Measurements from ENCODE around the gene GNB4. TPM values are rescaled to one million over a fixed set of nuclear protein-coding genes. Genes with fewer than 3 reads are reported as not detected.

The GNB4 gene
- total and polyA plus RNA-seq, 2 donors (not counting 1 experiment from before 2014, with no cell fraction given) = 7.6 to 24.6 TPM

DNA sequence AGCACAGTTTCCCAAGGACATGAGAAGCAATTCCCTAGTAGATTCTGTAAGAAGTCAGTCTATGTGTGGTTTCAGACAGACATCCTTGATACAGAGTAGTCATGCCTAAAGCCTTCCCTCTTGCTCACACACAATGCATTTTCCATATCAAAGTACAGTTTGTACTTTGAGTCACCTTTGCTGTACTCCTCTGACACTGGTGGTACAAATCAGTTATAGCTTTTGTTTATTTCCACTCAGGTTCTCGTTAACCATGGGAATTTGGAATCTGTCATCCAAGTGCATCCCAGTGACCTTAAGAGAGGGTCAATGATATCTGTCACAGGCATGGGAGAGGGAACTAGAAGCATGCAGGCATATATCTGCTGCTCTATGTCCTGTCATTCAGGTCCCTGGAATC is 3.6 kb upstream of the GNB4 start:
- DNase-seq (no peak), ATAC-seq (ENCODE audit: low read depth) (no peak)
- WGBS (ENCODE audit: insufficient coverage) = 80% methylated on average over 1 of the region's 1 CpG
- Histone ChIP-seq H3K4me3 (ENCODE audit: control extremely low read depth in 1 of 5, extremely low read depth in 1 of 5, insufficient read depth in 1 of 5, low read depth in 2 of 5, low read length in 4 of 5) (no peak overlapping the region), H3K9me3 (ENCODE audit: control extremely low read depth in 1 of 3, control insufficient read depth in 2 of 3, insufficient read depth in 1 of 3, low read length in 2 of 3) (no peaks in the 10 kb centered on the region), H3K36me3 (replicated peaks in 1 of 2; ENCODE audit: control extremely low read depth in 1 of 2, control insufficient read depth in 1 of 2, extremely low read depth in 1 of 2, insufficient read depth in 2 of 2, low read length in 1 of 2) (no peaks in the 10 kb centered on the region), H3K4me1 (ENCODE audit: control insufficient read depth in 2 of 2, insufficient read depth in 2 of 2, low read length in 2 of 2) (peaks cover 6 to 11% of the 10 kb centered on the region in 2 donors), H3K9ac (ENCODE audit: low read length) (no peak overlapping the region), H3K4me2 (replicated peaks; ENCODE audit: low read depth, low read length, poor library complexity, severe bottlenecking) (no peak overlapping the region), H3K79me2 (ENCODE audit: control insufficient read depth, insufficient read depth, low read length) (peaks cover 9% of the 10 kb centered on the region), H2AFZ (ENCODE audit: insufficient read depth, low read depth, low read length, poor library complexity, severe bottlenecking) (no peak overlapping the region), H3K27me3 (replicated peaks in 1 of 4; ENCODE audit: control extremely low read depth in 1 of 4, control insufficient read depth in 3 of 4, insufficient read depth in 4 of 4, low read length in 3 of 4) (no peaks in the 10 kb centered on the region), H3K27ac (ENCODE audit: low read length in 2 of 2) (no peak overlapping the region), H4K20me1 (ENCODE audit: control insufficient read depth, insufficient read depth, low read length, poor library complexity, severe bottlenecking) (no peaks in the 10 kb centered on the region)
- Mint-ChIP-seq H3K27ac (no peak overlapping the region), H3K9me3 (ENCODE audit: insufficient read depth) (no peaks in the 10 kb centered on the region), H3K4me3 (no peak overlapping the region), H3K27me3 (no peaks in the 10 kb centered on the region), H3K4me1 (peaks cover 24% of the 10 kb centered on the region)
- intact Hi-C loops (cut with micrococcal nuclease) = loop anchor here (5.0 kb wide), 4 partner anchors 108 to 1147 kb away; partner anchors contain the start of genes MFN1, MRPL47, NDUFB5 and PIK3CA
- CTCF ChIA-PET = no interaction called here
- TF ChIP-seq EZH2 (IDR thresholded peaks at IDR 0.05; ENCODE audit: borderline replicate concordance, insufficient read depth, low read depth, low read length, poor library complexity, severe bottlenecking) = no peak
- TF ChIP-seq, protein P1, sequence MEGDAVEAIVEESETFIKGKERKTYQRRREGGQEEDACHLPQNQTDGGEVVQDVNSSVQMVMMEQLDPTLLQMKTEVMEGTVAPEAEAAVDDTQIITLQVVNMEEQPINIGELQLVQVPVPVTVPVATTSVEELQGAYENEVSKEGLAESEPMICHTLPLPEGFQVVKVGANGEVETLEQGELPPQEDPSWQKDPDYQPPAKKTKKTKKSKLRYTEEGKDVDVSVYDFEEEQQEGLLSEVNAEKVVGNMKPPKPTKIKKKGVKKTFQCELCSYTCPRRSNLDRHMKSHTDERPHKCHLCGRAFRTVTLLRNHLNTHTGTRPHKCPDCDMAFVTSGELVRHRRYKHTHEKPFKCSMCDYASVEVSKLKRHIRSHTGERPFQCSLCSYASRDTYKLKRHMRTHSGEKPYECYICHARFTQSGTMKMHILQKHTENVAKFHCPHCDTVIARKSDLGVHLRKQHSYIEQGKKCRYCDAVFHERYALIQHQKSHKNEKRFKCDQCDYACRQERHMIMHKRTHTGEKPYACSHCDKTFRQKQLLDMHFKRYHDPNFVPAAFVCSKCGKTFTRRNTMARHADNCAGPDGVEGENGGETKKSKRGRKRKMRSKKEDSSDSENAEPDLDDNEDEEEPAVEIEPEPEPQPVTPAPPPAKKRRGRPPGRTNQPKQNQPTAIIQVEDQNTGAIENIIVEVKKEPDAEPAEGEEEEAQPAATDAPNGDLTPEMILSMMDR (IDR thresholded peaks at IDR 0.05) = no peak
- POLR2A ChIA-PET = interaction anchor here (0.7 kb wide), 1 partner anchor 14 kb away, joined by 3 read pairs; no protein-coding TSS in a partner anchor

- Histone ChIP-seq H3K4me1 (ENCODE audit: control insufficient read depth in 2 of 2, insufficient read depth in 2 of 2, low read length in 2 of 2) (peaks cover 14 to 19% of the 10 kb centered on the region in 2 donors), H3K79me2 (ENCODE audit: control insufficient read depth, insufficient read depth, low read length) (peaks cover 18% of the 10 kb centered on the region), H3K4me3 (ENCODE audit: control extremely low read depth in 1 of 5, extremely low read depth in 1 of 5, insufficient read depth in 1 of 5, low read depth in 2 of 5, low read length in 4 of 5) (no peak overlapping the region), H3K36me3 (replicated peaks in 1 of 2; ENCODE audit: control extremely low read depth in 1 of 2, control insufficient read depth in 1 of 2, extremely low read depth in 1 of 2, insufficient read depth in 2 of 2, low read length in 1 of 2) (no peaks in the 10 kb centered on the region), H3K4me2 (replicated peaks; ENCODE audit: low read depth, low read length, poor library complexity, severe bottlenecking) (no peak overlapping the region), H4K20me1 (ENCODE audit: control insufficient read depth, insufficient read depth, low read length, poor library complexity, severe bottlenecking) (no peaks in the 10 kb centered on the region), H2AFZ (ENCODE audit: insufficient read depth, low read depth, low read length, poor library complexity, severe bottlenecking) (no peak overlapping the region), H3K9ac (ENCODE audit: low read length) (no peak overlapping the region), H3K27me3 (replicated peaks in 1 of 4; ENCODE audit: control extremely low read depth in 1 of 4, control insufficient read depth in 3 of 4, insufficient read depth in 4 of 4, low read length in 3 of 4) (no peaks in the 10 kb centered on the region), H3K27ac (ENCODE audit: low read length in 2 of 2) (no peak overlapping the region), H3K9me3 (ENCODE audit: control extremely low read depth in 1 of 3, control insufficient read depth in 2 of 3, insufficient read depth in 1 of 3, low read length in 2 of 3) (no peaks in the 10 kb centered on the region)
- peaks cover 33% of the 10 kb centered on the region for H3K4me1 Mint-ChIP-seq
- 100% methylated on average over 2 of the region's 3 CpGs for WGBS (ENCODE audit: insufficient coverage)
- TF ChIP-seq EZH2 (IDR thresholded peaks at IDR 0.05; ENCODE audit: borderline replicate concordance, insufficient read depth, low read depth, low read length, poor library complexity, severe bottlenecking) = no peak
- TF ChIP-seq, protein P1 (IDR thresholded peaks at IDR 0.05) = no peak
- ATAC-seq (ENCODE audit: low read depth) (no peak), DNase-seq (no peak)
- no peak overlapping the region for H3K4me3 Mint-ChIP-seq
- H3K9me3 Mint-ChIP-seq (ENCODE audit: insufficient read depth) = no peaks in the 10 kb centered on the region
- intact Hi-C loops (cut with micrococcal nuclease) = loop anchor here (2.0 to 5.0 kb wide), 5 partner anchors 107 to 1148 kb away; partner anchors contain the start of genes ACTL6A, MFN1, MRPL47 and NDUFB5
- POLR2A ChIA-PET = interaction anchor here (0.7 kb wide), 1 partner anchor 15 kb away, joined by 3 read pairs; no protein-coding TSS in a partner anchor
- H3K27me3 Mint-ChIP-seq = no peaks in the 10 kb centered on the region
- CTCF ChIA-PET = no interaction called here
- H3K27ac Mint-ChIP-seq = no peak overlapping the region
Observed at GRCh38 chr3:179453967-179454366, 2.7 kb upstream of the GNB4 start.

Measured in B cell (primary cell).